Karpas-422 (cell line): ENCODE measurements around the gene ZNF805. TPM values are rescaled to one million over a fixed set of nuclear protein-coding genes. Genes with fewer than 3 reads are reported as not detected.
"Not testable (repeated sequence)": the region's sequence is repeated elsewhere in the genome, so short reads cannot be mapped to it uniquely, and the experiment has no call there.

Experiments used
- DNase-seq: peaks from one replicate; pipeline ENCODE4 v3.0.0-alpha.2; 2015
- H2AFZ ChIP-seq: fragments of 200-600 bp; sonication (generic); 2 replicates; pipeline ENCODE4 v1.6.1; 2014; ENCODE audit warnings: antibody characterized with exemption, low read length, mixed read lengths
- H3K27ac ChIP-seq: fragments of 200-600 bp; sonication (generic); 2 replicates; pipeline ENCODE4 v1.5.1; 2014; ENCODE audit warnings: mild to moderate bottlenecking, low read length, moderate library complexity
- H3K27me3 ChIP-seq: fragments of 200-600 bp; sonication (generic); 2 replicates; pipeline ENCODE4 v1.6.1; 2014; ENCODE audit warnings: low read length, mixed read lengths
- H3K36me3 ChIP-seq: fragments of 200-600 bp; sonication (generic); 2 replicates; pipeline ENCODE4 v1.6.1; 2014; ENCODE audit warnings: low read length, mixed read lengths; ENCODE audit not compliant: insufficient read depth
- H3K4me1 ChIP-seq: fragments of 200-600 bp; sonication (generic); 2 replicates; pipeline ENCODE4 v1.6.1; 2014; ENCODE audit warnings: mild to moderate bottlenecking, low read length, mixed read lengths
- H3K4me2 ChIP-seq: fragments of 200-600 bp; sonication (generic); 2 replicates; pipeline ENCODE4 v1.6.1; 2014; ENCODE audit warnings: low read length, low read depth, mild to moderate bottlenecking; ENCODE audit not compliant: poor library complexity, severe bottlenecking
- H3K4me3 ChIP-seq: fragments of 200-600 bp; sonication (generic); 2 replicates; pipeline ENCODE4 v1.5.1; 2014; ENCODE audit warnings: mild to moderate bottlenecking, antibody characterized with exemption, low read length, mixed read lengths
- H3K79me2 ChIP-seq: fragments of 200-600 bp; sonication (generic); 2 replicates; pipeline ENCODE4 v1.6.1; 2014; ENCODE audit warnings: mild to moderate bottlenecking, low read length, mixed read lengths
- H3K9ac ChIP-seq: fragments of 200-600 bp; sonication (generic); 2 replicates; pipeline ENCODE4 v1.6.0; 2014; ENCODE audit warnings: low read length
- H3K9me2 ChIP-seq: fragments of 200-600 bp; sonication (generic), shearing (Covaris generic); replicated peaks from 2 replicates; pipeline ENCODE4 v1.6.0; 2014; ENCODE audit warnings: mild to moderate bottlenecking, low read length, moderate library complexity; ENCODE audit not compliant: insufficient read depth
- H3K9me3 ChIP-seq: fragments of 300-700, 200-600 bp; sonication (generic); 2 replicates; pipeline ENCODE4 v1.6.1; 2014; ENCODE audit warnings: low read length, mixed read lengths
- H4K20me1 ChIP-seq: fragments of 200-600 bp; sonication (generic); 2 replicates; pipeline ENCODE4 v1.6.1; 2014; ENCODE audit warnings: mild to moderate bottlenecking, antibody characterized with exemption, low read length, low read depth; ENCODE audit not compliant: insufficient read depth
- total RNA-seq: library from RNA; depleted of rRNA; stranded (reverse); fragments of >200 nt; shearing (Covaris generic); gene quantifications from 2 replicates; pipeline ENCODE4 v1.2.3, GENCODE V29; 2014; ENCODE audit warnings: low replicate concordance

ZNF805 gene
- total RNA-seq, 1 experiment from 2014 or later = 20.5 TPM

DNA sequence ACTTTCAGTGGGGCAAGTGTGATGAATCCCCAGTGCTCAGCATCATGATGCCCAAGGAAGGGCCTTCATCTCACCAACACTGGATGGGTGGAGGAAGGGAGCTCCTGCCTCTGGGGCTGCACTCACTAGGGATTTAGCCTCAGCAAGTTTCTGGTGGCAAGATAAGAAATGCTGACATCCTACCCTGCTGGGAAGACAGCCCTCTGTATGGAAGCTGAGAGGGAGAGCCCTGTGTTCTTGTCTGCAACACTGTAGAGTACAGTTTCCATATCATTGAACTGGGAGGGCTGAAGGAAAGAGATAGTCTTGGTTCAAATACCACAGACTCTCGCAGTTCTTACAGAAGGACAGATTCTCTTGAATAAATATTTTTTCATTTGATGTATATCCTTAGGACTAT, 32.6 kb downstream of the ZNF805 start:
- Histone ChIP-seq H3K36me3 (0 out of 2 replicates have a peak, but pooled peaks cover 3% of the 10 kb centered on the region), H3K9me3 (no peaks in the 10 kb centered on the region), H3K9me2 (no peaks in the 10 kb centered on the region), H3K79me2 (peaks cover 1% of the 10 kb centered on the region; the same call in 1 of the 2 replicates), H3K27me3 (no peaks in the 10 kb centered on the region), H3K4me3 (no peak overlapping the region), H3K27ac (no peak overlapping the region; the same call in 1 of the 2 replicates), H2AFZ (peak overlapping the region; percentile 8; the same call in 1 of the 2 replicates), H4K20me1 (no peaks in the 10 kb centered on the region), H3K9ac (no peak overlapping the region), H3K4me2 (no peak overlapping the region), H3K4me1 (peaks cover 30% of the 10 kb centered on the region)
- no peak for DNase-seq

GRCh38 chr19:57276430-57276829, 36.0 kb downstream of the ZNF805 start:
- no peaks in the 10 kb centered on the region for H3K27me3 ChIP-seq
- H3K9me3 ChIP-seq = no peaks in the 10 kb centered on the region
- no peak overlapping the region for H3K27ac ChIP-seq
- H3K4me2 ChIP-seq = no peak overlapping the region
- no peak overlapping the region for H3K4me3 ChIP-seq
- H2AFZ ChIP-seq = no peak overlapping the region
- peaks cover 4% of the 10 kb centered on the region; the same call in 1 of the 2 replicates for H4K20me1 ChIP-seq
- no peak overlapping the region for H3K9ac ChIP-seq
- H3K79me2 ChIP-seq = peaks cover 28% of the 10 kb centered on the region
- H3K36me3 ChIP-seq = 0 out of 2 replicates have a peak, but pooled peaks cover 3% of the 10 kb centered on the region
- H3K4me1 ChIP-seq = peaks cover 18% of the 10 kb centered on the region
- H3K9me2 ChIP-seq = no peaks in the 10 kb centered on the region
- no peak for DNase-seq

DNA sequence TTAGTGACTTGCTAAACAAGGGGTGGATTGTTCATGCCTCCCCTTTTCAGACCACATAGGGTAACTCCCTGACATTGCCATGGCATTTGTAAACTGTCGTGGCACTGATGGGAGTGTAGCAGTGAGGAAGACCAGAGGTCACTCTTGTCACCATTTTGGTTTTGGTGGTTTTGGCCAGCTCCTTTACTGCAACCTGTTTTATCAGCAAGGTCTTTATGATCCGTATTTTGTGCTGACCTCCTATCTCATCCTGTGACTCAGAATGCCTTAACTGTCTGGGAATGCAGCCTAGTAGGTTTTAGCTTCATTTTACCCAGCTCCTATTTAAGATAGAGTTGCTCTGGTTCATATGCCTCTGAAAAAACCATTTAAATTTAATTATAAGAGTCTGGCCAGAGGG, 38.0 kb downstream of the ZNF805 start:
- Histone ChIP-seq H3K79me2 (peaks cover 49% of the 10 kb centered on the region), H3K4me1 (peaks cover 27% of the 10 kb centered on the region), H4K20me1 (peaks cover 15% of the 10 kb centered on the region; the same call in 1 of the 2 replicates), H3K36me3 (peaks cover 16% of the 10 kb centered on the region; the same call in 1 of the 2 replicates)
- not testable (repeated sequence) for H3K27me3 ChIP-seq, H3K9ac ChIP-seq, H2AFZ ChIP-seq, H3K9me2 ChIP-seq, H3K9me3 ChIP-seq, H3K27ac ChIP-seq, H3K4me3 ChIP-seq, DNase-seq, H3K4me2 ChIP-seq

DNA sequence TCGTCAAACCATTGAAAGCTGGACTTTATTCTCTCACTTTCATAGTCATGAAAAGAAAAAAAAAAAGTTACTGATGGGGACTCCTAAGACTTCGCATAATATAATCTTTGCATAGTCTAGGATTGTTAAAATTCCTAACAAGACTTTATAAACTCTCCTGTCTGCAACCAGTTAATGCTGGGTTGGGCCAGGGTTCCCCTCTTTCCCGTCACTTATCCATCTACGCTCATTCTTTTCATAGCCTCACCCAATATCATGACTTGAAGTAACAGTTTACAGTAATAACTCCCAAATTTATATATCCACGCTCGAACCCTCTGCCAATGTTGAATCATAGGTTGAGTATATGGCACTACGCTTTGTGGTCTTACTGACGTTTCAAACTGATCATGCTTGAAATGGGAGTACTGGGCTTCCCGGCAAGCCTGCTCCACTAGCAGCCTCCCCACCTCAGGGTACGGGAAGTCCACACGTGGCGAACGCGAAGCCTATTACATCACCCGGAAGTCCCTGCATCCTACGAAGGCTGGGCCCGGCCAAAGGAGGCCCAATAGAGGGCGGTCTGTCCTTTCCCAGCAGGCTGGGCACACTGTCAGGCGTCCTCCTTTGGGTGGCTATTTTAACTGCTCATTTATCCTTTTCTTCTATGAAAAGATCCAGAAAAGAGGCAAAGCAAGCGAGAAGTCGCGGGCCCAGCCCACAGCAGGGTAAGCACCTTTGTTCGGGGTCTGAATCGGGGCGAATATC, 39.2 kb downstream of the ZNF805 start:
- Histone ChIP-seq H3K4me1 (peaks cover 23% of the 10 kb centered on the region), H3K27me3 (no peaks in the 10 kb centered on the region), H3K4me3 (peak overlapping the region; percentile 97), H3K9ac (peak overlapping the region; percentile 94), H3K27ac (peak overlapping the region; percentile 90), H2AFZ (peak overlapping the region; percentile 25; the same call in 1 of the 2 replicates), H3K9me2 (no peaks in the 10 kb centered on the region), H3K4me2 (peak overlapping the region; percentile 99), H3K9me3 (no peaks in the 10 kb centered on the region), H3K79me2 (peaks cover 59% of the 10 kb centered on the region), H4K20me1 (peaks cover 15% of the 10 kb centered on the region; the same call in 1 of the 2 replicates), H3K36me3 (peaks cover 24% of the 10 kb centered on the region)
- peak; percentile 98 for DNase-seq

DNA sequence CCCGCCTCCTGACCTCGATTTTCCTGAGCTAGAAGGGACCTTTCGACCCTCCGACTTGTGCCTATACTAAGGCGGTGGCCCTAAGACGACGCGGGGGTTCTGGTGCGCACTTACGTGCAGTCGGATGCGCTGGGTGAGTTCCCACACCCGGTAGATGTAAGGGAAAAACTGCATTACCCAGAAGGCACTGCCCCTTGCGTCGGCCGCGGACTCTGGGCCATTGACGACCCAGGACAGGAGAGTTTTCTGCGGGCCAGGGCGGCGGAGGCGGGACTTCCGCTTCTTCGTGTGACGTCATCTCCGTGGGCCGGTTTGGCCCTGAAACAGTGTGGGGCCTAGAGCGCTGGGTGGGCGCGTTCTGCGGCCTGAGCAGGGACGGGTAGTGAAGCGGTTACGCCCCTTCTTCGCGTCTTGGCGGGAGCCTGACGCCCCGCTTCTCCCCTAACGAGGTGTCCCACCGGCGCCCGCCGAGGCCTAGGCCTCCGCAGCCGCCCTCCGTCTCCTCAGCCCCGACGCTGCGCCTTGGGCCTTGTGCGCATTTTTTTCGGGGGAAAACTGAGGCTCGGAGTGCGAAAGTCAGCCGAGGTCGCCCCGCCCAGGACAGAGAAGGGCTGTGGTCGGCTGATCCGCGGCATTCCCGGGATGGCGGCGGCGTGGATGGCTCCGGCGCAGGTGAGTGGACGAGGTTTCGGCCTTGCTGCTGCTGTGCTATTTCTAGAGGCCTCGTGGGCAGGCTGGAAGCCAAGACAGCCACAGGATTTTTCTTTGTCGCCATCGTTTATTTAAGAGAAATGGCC, 39.9 kb downstream of the ZNF805 start, which contains the start of gene ZNF460:
Gene ZNF460, plus strand, starts transcription at position 321 of the 797 bp plus-strand sequence. Its CDS starts 322 bp downstream, at position 643.
- H3K27me3 ChIP-seq = no peaks in the 10 kb centered on the region
- H2AFZ ChIP-seq = peak within 1 kb of the TSS; percentile 25; the same call in 1 of the 2 replicates
- peak within 1 kb of the TSS; percentile 90 for H3K27ac ChIP-seq
- H3K79me2 ChIP-seq = peaks cover 66% of the 10 kb centered on the region
- peak within 1 kb of the TSS; percentile 94 for H3K9ac ChIP-seq
- peak within 1 kb of the TSS; percentile 99 for H3K4me2 ChIP-seq
- peaks cover 23% of the 10 kb centered on the region for H3K4me1 ChIP-seq
- peaks cover 15% of the 10 kb centered on the region; the same call in 1 of the 2 replicates for H4K20me1 ChIP-seq
- H3K9me2 ChIP-seq = no peaks in the 10 kb centered on the region
- peak; percentile 100 for DNase-seq
- peak within 1 kb of the TSS; percentile 97 for H3K4me3 ChIP-seq
- no peaks in the 10 kb centered on the region for H3K9me3 ChIP-seq
- H3K36me3 ChIP-seq = peaks cover 27% of the 10 kb centered on the region

DNA sequence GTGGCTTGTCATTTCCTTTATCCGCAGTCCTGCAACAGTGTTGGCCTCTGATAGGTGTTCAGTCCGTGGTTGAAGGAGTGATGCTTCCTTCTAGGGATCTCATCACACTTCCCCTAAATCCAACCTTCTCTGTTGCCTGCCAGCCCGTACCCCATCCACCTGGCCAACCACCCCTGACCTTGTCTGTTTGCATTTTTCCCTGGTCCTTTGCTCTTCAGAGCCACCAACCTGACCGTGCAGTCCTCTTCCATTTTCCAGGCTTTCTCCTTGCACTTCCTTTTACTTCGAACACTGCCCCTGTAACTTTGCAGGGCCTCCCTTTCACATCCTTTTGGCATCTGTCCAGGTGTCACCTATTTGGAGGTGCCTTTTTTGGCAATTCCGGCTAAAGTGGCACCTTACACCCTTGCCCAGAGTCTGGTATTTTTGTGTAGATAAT, 40.5 kb downstream of the ZNF805 start:
- Histone ChIP-seq H2AFZ (no peak overlapping the region), H3K9me3 (no peaks in the 10 kb centered on the region), H3K79me2 (peaks cover 73% of the 10 kb centered on the region), H3K4me1 (peaks cover 23% of the 10 kb centered on the region), H3K4me3 (peak overlapping the region; percentile 97), H3K27ac (peak overlapping the region; percentile 90), H4K20me1 (peaks cover 15% of the 10 kb centered on the region; the same call in 1 of the 2 replicates), H3K9ac (peak overlapping the region; percentile 94), H3K4me2 (peak overlapping the region; percentile 99), H3K36me3 (peaks cover 33% of the 10 kb centered on the region), H3K9me2 (no peaks in the 10 kb centered on the region), H3K27me3 (no peaks in the 10 kb centered on the region)
- peak; percentile 86 for DNase-seq

DNA sequence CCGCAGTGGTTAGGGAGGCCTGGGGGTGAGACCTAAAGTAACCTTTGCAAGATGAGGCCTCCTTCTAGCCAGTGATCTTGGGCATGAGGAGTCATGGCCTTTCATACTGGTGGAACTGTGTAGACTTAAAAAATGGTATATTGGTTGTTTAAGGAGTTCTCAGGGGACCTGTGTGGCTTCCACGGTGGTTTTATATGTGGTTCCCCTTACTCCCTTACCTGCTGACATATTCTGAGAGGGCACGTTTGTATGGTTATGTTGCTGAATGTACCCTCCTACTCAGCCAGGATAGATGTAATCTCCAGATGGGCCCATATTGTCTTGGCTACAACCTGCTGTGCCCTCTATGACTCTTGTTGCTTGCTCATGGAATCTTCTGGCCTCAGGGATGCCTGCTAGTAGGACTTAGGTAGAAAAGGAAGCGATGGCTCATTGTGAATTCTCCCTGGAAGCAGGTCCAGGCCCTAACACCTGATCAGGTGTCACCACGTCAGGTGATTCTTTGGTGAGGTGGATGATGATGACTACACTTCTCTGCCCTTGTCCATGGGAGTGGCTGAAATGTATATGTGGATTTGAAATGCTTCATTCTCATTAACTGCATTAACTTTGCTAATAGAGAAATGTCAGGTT, 41.7 kb downstream of the ZNF805 start:
- Histone ChIP-seq H3K4me2 (peak overlapping the region; percentile 99), H3K27me3 (no peaks in the 10 kb centered on the region), H2AFZ (no peak overlapping the region), H3K36me3 (peaks cover 44% of the 10 kb centered on the region), H4K20me1 (peaks cover 15% of the 10 kb centered on the region; the same call in 1 of the 2 replicates), H3K9me2 (no peaks in the 10 kb centered on the region), H3K9ac (peak overlapping the region; percentile 94; the same call in 1 of the 2 replicates), H3K4me1 (peaks cover 23% of the 10 kb centered on the region), H3K79me2 (peaks cover 84% of the 10 kb centered on the region), H3K27ac (no peak overlapping the region), H3K4me3 (peak overlapping the region; percentile 97), H3K9me3 (no peaks in the 10 kb centered on the region)
- no peak for DNase-seq
